Right atrium auricular region (tissue), 2 donors: ENCODE results near the gene TUBB4B. TPM values are rescaled to one million over a fixed set of nuclear protein-coding genes. Genes with fewer than 3 reads are reported as not detected.

ENCODE experiments used
- DNase-seq: peaks from one replicate; pipeline ENCODE4 v3.0.0-alpha.2; 2019; ENCODE audit warnings: low spot score
- H3K27ac ChIP-seq, 2 donors: fragments of 200-600 bp; sonication (generic); 1 replicate in 1 of 2; 2 replicates in 1 of 2; pipeline ENCODE4 v1.5.1; 2016 to 2019
- H3K27me3 ChIP-seq, 2 donors: fragments of 200-600 bp; sonication (generic); one replicate each; pipeline versions ENCODE4 v1.5.1 to v1.6.0; 2017 to 2019
- H3K36me3 ChIP-seq: fragments of 200-600 bp; sonication (generic); one replicate; pipeline ENCODE4 v1.5.1; 2016
- H3K4me1 ChIP-seq, 2 donors: fragments of 200-600 bp; sonication (generic); one replicate each; pipeline versions ENCODE4 v1.5.1 to v1.6.0; 2017 to 2019
- H3K4me3 ChIP-seq, 2 donors: fragments of 200-600 bp; sonication (generic); 1 replicate in 1 of 2; 2 replicates in 1 of 2; pipeline ENCODE4 v1.5.1; 2017 to 2019; ENCODE audit warnings: mild to moderate bottlenecking in 1 of 2, moderate library complexity in 1 of 2
- H3K9me3 ChIP-seq, 2 donors: fragments of 200-600 bp; sonication (generic); one replicate each; pipeline ENCODE4 v1.5.1; 2019
- total RNA-seq, 2 donors: library from RNA; depleted of rRNA; stranded (reverse); fragments of >200 nt; gene quantifications; one replicate each; pipeline ENCODE4 v1.1.0, GENCODE V29; 2016
- TF ChIP-seq, protein P1 (sequence below), 2 donors: fragments of 200-600 bp; sonication (generic); IDR thresholded peaks; one replicate each; pipeline ENCODE4 v1.5.1; 2019; ENCODE audit warnings: antibody characterized with exemption in 2 of 2

Gene TUBB4B
- total RNA-seq, 2 donors from 2014 or later: 310 to 394 TPM

DNA sequence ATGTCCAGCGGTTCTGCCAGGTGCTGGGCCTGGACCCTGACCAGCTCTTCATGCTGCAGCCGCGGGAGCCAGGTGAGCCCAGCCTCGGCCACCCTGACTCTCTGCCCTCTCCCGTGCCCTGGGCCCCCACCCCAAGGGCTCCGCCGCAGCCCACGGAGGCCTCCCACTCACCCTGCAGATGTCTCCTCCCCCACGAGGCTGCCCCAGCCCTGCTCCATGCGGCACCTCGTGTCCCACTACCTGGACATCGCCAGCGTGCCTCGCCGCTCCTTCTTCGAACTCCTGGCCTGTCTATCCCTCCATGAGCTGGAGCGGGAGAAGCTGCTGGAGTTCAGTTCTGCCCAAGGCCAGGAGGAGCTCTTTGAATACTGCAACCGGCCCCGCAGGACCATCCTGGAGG lies 26.5 kb upstream of the TUBB4B start:
- no peaks in the 10 kb centered on the region for H3K36me3 ChIP-seq
- H3K27ac ChIP-seq: no peak overlapping the region
- no peaks in the 10 kb centered on the region for H3K9me3 ChIP-seq
- H3K4me1 ChIP-seq: peaks cover 0 to 25% of the 10 kb centered on the region in 2 donors
- no peaks in the 10 kb centered on the region for H3K27me3 ChIP-seq
- TF ChIP-seq, protein P1, sequence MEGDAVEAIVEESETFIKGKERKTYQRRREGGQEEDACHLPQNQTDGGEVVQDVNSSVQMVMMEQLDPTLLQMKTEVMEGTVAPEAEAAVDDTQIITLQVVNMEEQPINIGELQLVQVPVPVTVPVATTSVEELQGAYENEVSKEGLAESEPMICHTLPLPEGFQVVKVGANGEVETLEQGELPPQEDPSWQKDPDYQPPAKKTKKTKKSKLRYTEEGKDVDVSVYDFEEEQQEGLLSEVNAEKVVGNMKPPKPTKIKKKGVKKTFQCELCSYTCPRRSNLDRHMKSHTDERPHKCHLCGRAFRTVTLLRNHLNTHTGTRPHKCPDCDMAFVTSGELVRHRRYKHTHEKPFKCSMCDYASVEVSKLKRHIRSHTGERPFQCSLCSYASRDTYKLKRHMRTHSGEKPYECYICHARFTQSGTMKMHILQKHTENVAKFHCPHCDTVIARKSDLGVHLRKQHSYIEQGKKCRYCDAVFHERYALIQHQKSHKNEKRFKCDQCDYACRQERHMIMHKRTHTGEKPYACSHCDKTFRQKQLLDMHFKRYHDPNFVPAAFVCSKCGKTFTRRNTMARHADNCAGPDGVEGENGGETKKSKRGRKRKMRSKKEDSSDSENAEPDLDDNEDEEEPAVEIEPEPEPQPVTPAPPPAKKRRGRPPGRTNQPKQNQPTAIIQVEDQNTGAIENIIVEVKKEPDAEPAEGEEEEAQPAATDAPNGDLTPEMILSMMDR (IDR thresholded peaks at IDR 0.05): no peak
- H3K4me3 ChIP-seq: no peak overlapping the region
- no peak for DNase-seq

DNA sequence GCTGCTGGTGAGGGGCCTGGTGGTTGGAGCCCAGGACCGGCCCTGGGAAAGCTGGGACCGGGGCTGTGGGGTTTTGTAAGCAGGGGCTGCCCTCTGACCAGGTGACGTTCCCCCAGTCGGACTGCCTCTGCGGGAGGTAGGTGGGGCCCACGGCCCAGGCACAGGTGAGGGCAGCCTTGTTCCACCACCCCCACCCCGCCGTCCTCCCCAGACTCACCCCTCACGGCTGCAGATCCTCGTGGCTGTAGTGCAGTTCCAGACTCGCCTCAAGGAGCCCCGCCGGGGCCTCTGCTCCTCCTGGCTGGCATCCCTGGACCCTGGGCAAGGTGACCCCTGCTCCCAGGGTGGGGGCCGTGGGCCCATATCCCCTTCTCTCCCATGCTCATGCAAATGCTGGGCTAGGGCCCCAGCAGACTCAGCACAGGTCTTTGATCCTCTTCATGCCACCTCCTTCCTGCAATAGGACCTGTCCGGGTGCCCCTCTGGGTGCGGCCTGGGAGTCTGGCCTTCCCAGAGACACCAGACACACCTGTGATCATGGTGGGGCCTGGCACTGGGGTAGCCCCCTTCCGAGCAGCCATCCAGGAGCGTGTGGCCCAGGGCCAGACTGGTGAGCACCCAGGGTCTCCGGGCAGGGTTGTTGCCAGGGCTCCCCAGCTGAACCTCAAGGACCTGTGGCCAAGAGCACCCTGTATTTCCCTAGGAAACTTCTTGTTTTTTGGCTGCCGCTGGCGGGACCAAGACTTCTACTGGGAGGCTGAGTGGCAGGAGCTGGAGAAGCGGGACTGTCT lies 25.7 kb upstream of the TUBB4B start:
- no peaks in the 10 kb centered on the region for H3K9me3 ChIP-seq
- TF ChIP-seq, protein P1 (IDR thresholded peaks at IDR 0.05): no peak
- H3K27me3 ChIP-seq: no peaks in the 10 kb centered on the region
- no peak for DNase-seq
- no peak overlapping the region for H3K4me3 ChIP-seq
- no peak overlapping the region for H3K27ac ChIP-seq
- no peaks in the 10 kb centered on the region for H3K36me3 ChIP-seq
- H3K4me1 ChIP-seq: peaks cover 0 to 25% of the 10 kb centered on the region in 2 donors

- DNase-seq: no peak
- Histone ChIP-seq H3K27ac (no peak overlapping the region), H3K4me3 (no peak overlapping the region)
Measured at GRCh38 chr9:137216188-137216965, 24.7 kb upstream of the TUBB4B start.

DNA sequence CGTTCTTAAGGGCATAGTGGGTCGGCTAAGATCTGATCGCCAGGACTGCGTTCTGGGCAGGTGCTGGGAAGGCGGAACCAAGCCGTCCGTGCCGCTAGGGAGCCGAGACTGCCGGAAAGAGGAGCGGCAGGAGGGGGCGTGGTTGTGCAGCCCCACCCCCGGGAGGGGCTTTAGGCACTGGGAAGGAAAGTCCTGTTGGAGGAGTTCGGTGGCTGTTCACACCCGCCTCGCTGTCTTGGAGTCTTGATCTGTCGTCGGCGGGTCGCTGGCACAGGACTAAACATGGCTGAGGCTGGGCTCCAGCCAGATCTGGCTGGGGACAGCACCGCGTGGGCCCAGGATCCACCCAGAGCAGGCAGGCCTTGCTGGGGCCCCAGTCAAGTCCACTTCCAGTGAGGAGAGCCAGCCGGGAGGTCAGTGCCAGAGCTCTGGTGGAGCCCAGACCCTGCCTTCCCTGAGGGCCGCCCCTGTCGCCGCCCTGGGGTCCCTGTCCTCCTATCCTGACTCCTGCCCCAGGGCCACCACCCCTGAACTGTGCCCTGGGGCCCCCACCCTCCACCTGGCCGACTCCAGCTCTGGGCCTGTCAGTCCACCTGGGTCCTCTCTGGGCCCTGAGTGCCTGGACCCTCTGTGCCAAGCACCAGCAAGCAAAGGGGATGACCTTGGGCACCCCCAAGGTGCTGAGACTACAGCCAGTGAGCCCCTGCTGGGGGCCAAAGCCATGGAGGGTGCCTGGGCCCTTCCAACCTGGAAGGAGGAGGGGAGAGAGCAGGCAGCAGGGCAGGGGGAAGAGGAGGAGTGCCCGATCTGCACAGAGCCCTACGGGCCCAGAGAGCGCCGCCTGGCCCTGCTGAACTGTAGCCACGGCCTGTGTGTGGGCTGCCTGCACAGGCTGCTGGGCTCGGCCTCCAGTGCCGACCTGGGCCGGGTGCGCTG lies 23.5 kb upstream of the TUBB4B start:
- Histone ChIP-seq H3K27me3 (no peaks in the 10 kb centered on the region), H3K4me1 (peaks cover 0 to 37% of the 10 kb centered on the region in 2 donors), H3K4me3 (peak overlapping the region; percentile 14 to 25), H3K9me3 (no peaks in the 10 kb centered on the region), H3K27ac (no peak overlapping the region), H3K36me3 (no peaks in the 10 kb centered on the region)
- TF ChIP-seq, protein P1 (IDR thresholded peaks at IDR 0.05): no peak
- DNase-seq: no peak

More at GRCh38 chr9:137216188-137216965, 24.7 kb upstream of the TUBB4B start:
- H3K4me1 ChIP-seq: peaks cover 0 to 30% of the 10 kb centered on the region in 2 donors
- TF ChIP-seq, protein P1 (IDR thresholded peaks at IDR 0.05): no peak
- no peaks in the 10 kb centered on the region for H3K36me3 ChIP-seq
- H3K27me3 ChIP-seq: no peaks in the 10 kb centered on the region
- no peaks in the 10 kb centered on the region for H3K9me3 ChIP-seq

- Histone ChIP-seq H3K27me3 (no peaks in the 10 kb centered on the region), H3K36me3 (no peaks in the 10 kb centered on the region), H3K4me3 (no peak overlapping the region), H3K4me1 (peaks cover 0 to 44% of the 10 kb centered on the region in 2 donors), H3K9me3 (no peaks in the 10 kb centered on the region), H3K27ac (peak overlapping the region in 1 of 2 donors; percentile 42)
- TF ChIP-seq, protein P1 (IDR thresholded peaks at IDR 0.05): no peak
- DNase-seq: no peak
Measured at GRCh38 chr9:137218212-137218753, 22.8 kb upstream of the TUBB4B start.
